Heart right ventricle (tissue), 16 donors: ENCODE measurements around the gene CELA2B. TPM values are rescaled to one million over a fixed set of nuclear protein-coding genes. Genes with fewer than 3 reads are reported as not detected.

Experiments used
- ATAC-seq, 8 donors: fragments of 200-7000 bp; cut with Tn5 transposase; one replicate each; pipeline ENCODE4 v1.9.1; 2020; ENCODE audit warnings: mild to moderate bottlenecking in 8 of 8, moderate library complexity in 8 of 8, moderate number of reproducible peaks in 1 of 8
- DNase-seq, 2 donors: peaks; one replicate each; pipeline ENCODE4 v3.0.0-alpha.2; 2020
- H3K27ac ChIP-seq, 10 donors: fragments of 200-600 bp; sonication (generic) in 2 of 10; one replicate each; pipeline versions ENCODE4 v1.5.0 to v1.8.0; 2020 to 2022; ENCODE audit warnings: mild to moderate bottlenecking in 3 of 10
- H3K27me3 ChIP-seq, 7 donors: fragments of 200-600 bp; one replicate each; pipeline ENCODE4 v1.8.0; 2021 to 2022; ENCODE audit warnings: mild to moderate bottlenecking in 2 of 7
- H3K36me3 ChIP-seq, 9 donors: fragments of 200-600 bp; sonication (generic) in 1 of 9; one replicate each; pipeline versions ENCODE4 v1.5.0 to v1.8.0; 2020 to 2022; ENCODE audit warnings: mild to moderate bottlenecking in 2 of 9
- H3K4me1 ChIP-seq, 9 donors: fragments of 200-600 bp; sonication (generic) in 1 of 9; one replicate each; pipeline versions ENCODE4 v1.5.0 to v1.8.0; 2020 to 2022; ENCODE audit warnings: mild to moderate bottlenecking in 4 of 9
- H3K4me3 ChIP-seq, 10 donors: fragments of 200-600 bp; sonication (generic) in 2 of 10; one replicate each; pipeline versions ENCODE4 v1.5.0 to v1.8.0; 2020 to 2022; ENCODE audit warnings: mild to moderate bottlenecking in 7 of 10, moderate library complexity in 2 of 10
- H3K9me3 ChIP-seq, 11 donors: fragments of 200-600 bp in 10 of 11; sonication (generic) in 2 of 11; one replicate each; pipeline versions ENCODE4 v1.5.0 to v1.8.0; 2013 to 2022; ENCODE audit warnings: mild to moderate bottlenecking in 2 of 11, control low read depth in 1 of 11, moderate library complexity in 1 of 11
- WGBS, 2 donors: extraction: QIAGEN DNeasy Blood & Tissue Kit; methylation state at CpG; one replicate each; pipeline ENCODE4 v1.1.7; 2013; ENCODE audit warnings: inconsistent platforms in 1 of 2; 5-methylcytosine and 5-hydroxymethylcytosine counted together
- intact Hi-C, 10 donors: fragments of 100-400 bp; cut with DNase I; formaldehyde crosslinking; loops; one replicate each; pipeline versions ENCODE4 v1.11.1 to v1.14.2; 2022
- polyA plus RNA-seq, 2 donors: library from polyadenylated mRNA; stranded (reverse); fragments of 200-250 nt; gene quantifications; one replicate each; pipeline ENCODE4 v1.2.3, GENCODE V29; 2013
- total RNA-seq, 10 donors: library from RNA; stranded (reverse); fragmentation: NEBNext Ultra II Directional in 3 of 10; extraction: Animal tissue kit (Norgen Biotek cat#: 25700) in 3 of 10; gene quantifications; one replicate each; pipeline versions ENCODE4 v1.2.1 to v1.2.4, GENCODE V29; 2021 to 2023
- TF ChIP-seq, protein P1 (sequence below), 9 donors: fragments of 200-600 bp; sonication (generic) in 2 of 9; IDR thresholded peaks; one replicate each; pipeline versions ENCODE4 v1.5.0 to v1.8.0; 2021 to 2022; ENCODE audit warnings: antibody characterized with exemption in 9 of 9, mild to moderate bottlenecking in 5 of 9, moderate library complexity in 1 of 9
- donor health status: Arrhythmogenic right ventricular cardiomyopathy.
- donor health status: ischemic (EF 13 %, LVEDD 7.1; RV severe dilation, severe dysfunction).
- donor health status: healthy with polysubstance abuse.
- donor health status: DM: no; HTN: yes; CAD: no.
- donor health status: DM: no; HTN: no; CAD: no.
- donor health status: ischemic (EF 25% LVEDD 6.9; RV normal size, moderate dysfunction).
- donor health status: ischemic (EF 25% LVEDD 5.7; RV mildly dilated, moderate dysfunction).
- donor health status: healthy.
- donor health status: DM: yes; HTN: yes; CAD: no.
- donor health status: Ischemic cardiomyopathy.
- donor health status: ischemic (EF 35%, LVEDD 5.7; RV mildly dilated, moderate dysfunction).
- donor health status: nonischemic (EF 11% LVEDD 7.7; RV severe dilation, severe dysfunction).
- donor health status: DM: yes; HTN: yes; CAD: no.
- donor health status: PGD.
- donor health status: ischemic (EF 29% LVEDD 5.4; RV normal size, mild dysfunction).
- donor health status: nonischemic (EF 23%, LVEDD 6.1; RV moderate dilation, normal function).

Gene CELA2B
- total and polyA plus RNA-seq, 12 donors: not detected

DNA sequence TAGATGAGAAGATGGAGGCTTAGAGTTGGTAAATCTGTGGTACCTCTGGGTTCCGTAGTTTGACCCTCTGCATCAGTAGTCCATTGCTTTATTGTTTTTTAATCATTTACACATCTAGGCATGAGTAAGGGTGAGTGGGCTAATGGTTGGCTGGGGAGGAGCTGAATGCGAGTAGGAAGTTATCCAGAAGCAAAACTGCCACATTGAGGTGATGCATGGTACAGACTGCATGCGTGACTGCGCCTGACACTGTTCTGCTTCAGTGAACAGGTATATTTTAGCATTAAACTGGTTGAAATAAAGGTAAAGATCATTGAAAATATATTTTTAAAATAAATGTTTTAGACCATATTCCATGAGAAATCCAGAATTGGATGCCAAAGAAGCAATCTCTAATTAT is 55.1 kb downstream of the CELA2B start:
- WGBS, 2 donors: 94 to 96% methylated on average over 4 of the region's 4 CpGs
- Histone ChIP-seq H3K27me3 (no peaks in the 10 kb centered on the region), H3K27ac (no peak overlapping the region), H3K36me3 (peaks cover 0 to 70% (median 8%) of the 10 kb centered on the region in 9 donors), H3K9me3 (no peaks in the 10 kb centered on the region), H3K4me3 (no peak overlapping the region), H3K4me1 (peaks cover 0 to 26% (median 14%) of the 10 kb centered on the region in 9 donors)
- no peak for DNase-seq
- intact Hi-C loops: no loop called here
- no peak for ATAC-seq
- TF ChIP-seq, protein P1, sequence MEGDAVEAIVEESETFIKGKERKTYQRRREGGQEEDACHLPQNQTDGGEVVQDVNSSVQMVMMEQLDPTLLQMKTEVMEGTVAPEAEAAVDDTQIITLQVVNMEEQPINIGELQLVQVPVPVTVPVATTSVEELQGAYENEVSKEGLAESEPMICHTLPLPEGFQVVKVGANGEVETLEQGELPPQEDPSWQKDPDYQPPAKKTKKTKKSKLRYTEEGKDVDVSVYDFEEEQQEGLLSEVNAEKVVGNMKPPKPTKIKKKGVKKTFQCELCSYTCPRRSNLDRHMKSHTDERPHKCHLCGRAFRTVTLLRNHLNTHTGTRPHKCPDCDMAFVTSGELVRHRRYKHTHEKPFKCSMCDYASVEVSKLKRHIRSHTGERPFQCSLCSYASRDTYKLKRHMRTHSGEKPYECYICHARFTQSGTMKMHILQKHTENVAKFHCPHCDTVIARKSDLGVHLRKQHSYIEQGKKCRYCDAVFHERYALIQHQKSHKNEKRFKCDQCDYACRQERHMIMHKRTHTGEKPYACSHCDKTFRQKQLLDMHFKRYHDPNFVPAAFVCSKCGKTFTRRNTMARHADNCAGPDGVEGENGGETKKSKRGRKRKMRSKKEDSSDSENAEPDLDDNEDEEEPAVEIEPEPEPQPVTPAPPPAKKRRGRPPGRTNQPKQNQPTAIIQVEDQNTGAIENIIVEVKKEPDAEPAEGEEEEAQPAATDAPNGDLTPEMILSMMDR (IDR thresholded peaks at IDR 0.05): no peak

DNA sequence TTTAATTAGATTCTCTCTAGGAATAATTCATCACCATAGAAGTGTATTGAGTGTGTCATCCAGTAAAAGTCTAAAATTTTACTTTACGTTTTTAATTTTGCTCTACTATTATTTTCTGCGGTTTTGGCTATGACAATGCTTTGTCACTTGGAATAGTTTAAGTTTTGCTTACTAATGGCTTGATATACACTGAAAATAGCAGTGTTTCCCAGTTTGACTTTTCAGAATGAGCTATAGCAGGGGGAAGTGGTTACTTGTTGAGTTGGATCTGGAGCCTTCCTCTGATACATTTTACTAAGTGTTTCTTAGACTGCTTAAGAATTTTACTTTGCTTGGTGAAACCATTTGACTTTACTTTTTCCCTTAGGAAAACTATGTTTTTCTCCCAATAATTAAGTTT is 55.8 kb downstream of the CELA2B start:
- Histone ChIP-seq H3K4me1 (peaks cover 0 to 22% (median 11%) of the 10 kb centered on the region in 9 donors), H3K9me3 (no peaks in the 10 kb centered on the region), H3K4me3 (no peak overlapping the region), H3K36me3 (peaks cover 0 to 76% (median 13%) of the 10 kb centered on the region in 9 donors), H3K27me3 (no peaks in the 10 kb centered on the region), H3K27ac (no peak overlapping the region)
- DNase-seq (no peak), ATAC-seq (no peak)
- TF ChIP-seq, protein P1 (IDR thresholded peaks at IDR 0.05): no peak
- 86 to 90% methylated on average over 2 of the region's 2 CpGs for WGBS, 2 donors
- intact Hi-C loops: no loop called here

DNA sequence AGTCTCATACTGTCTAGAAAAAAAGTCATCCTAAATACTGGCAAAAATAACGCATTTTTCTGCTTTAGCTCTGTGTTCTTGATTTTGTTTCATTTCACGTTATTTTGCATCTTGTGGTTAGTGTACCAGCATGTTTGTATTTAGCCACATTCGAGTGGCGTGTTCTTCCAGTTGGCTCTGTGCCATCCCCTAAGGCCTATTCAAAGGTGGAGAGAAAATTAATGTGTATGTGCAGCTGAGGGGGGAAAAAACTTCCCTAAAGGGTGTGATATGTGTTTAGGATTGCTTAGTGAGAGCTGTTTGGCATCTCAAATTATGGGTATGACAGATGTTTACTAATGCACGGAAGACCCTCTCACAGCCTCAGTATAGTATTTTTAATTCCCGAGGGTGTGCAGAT is 62.9 kb downstream of the CELA2B start:
- TF ChIP-seq, protein P1 (IDR thresholded peaks at IDR 0.05): no peak
- WGBS, 2 donors: 67 to 77% methylated on average over 6 of the region's 6 CpGs
- Histone ChIP-seq H3K27me3 (no peaks in the 10 kb centered on the region), H3K9me3 (no peaks in the 10 kb centered on the region), H3K4me1 (no peaks in the 10 kb centered on the region), H3K27ac (no peak overlapping the region), H3K4me3 (no peak overlapping the region), H3K36me3 (peaks cover 0 to 100% (median 47%) of the 10 kb centered on the region in 9 donors)
- ATAC-seq: no peak
- intact Hi-C loops: no loop called here
- DNase-seq: no peak

DNA sequence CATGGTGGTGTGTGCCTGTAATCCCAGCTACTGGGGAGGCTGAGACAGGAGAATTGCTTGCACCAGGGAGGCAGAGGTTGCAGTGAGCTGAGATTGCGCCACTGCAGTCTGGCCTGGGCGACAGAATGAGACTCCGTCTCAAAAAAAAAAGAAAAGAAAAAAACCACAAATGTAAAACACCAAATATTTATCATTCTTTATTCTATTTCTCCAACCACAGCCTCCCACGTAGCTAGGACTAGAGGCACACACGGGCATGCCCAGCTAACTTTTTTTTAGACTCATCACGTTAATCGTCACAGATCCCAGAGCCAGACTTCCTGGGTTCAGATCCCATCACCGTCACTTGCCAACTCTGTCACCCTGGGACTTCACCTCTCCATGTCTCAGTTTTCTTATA is 64.3 kb downstream of the CELA2B start:
- TF ChIP-seq, protein P1 (IDR thresholded peaks at IDR 0.05): no peak
- intact Hi-C loops: no loop called here
- Histone ChIP-seq H3K27me3 (no peaks in the 10 kb centered on the region), H3K4me3 (no peak overlapping the region), H3K27ac (no peak overlapping the region), H3K9me3 (no peaks in the 10 kb centered on the region), H3K4me1 (no peaks in the 10 kb centered on the region), H3K36me3 (peaks cover 0 to 100% (median 48%) of the 10 kb centered on the region in 9 donors)
- 96 to 97% methylated on average over 8 of the region's 8 CpGs for WGBS, 2 donors
- DNase-seq: no peak
- no peak for ATAC-seq

Other genes with a start within 250 kb of the CELA2B start
- 1 to 10 TPM in 1 of 10 donors, under 1 TPM in 4, not detected in 5; 0.12 to 1.0 (median 0.30) TPM for gene FHAD1, start 228.9 kb upstream of the CELA2B start, total RNA-seq
- under 1 TPM; 0.06 to 0.07 TPM for gene FHAD1, start 228.9 kb upstream of the CELA2B start, polyA plus RNA-seq
- gene EFHD2, start 66.2 kb upstream of the CELA2B start, total RNA-seq: 10 to 100 TPM in 9 of 10 donors, 1 to 10 TPM in 1; 9.4 to 32.1 (median 13.5) TPM
- 10 to 100 TPM; 20.1 to 20.2 TPM for gene EFHD2, start 66.2 kb upstream of the CELA2B start, polyA plus RNA-seq
- 1 to 10 TPM in 3 of 10 donors, under 1 TPM in 4, not detected in 3; 0.42 to 1.6 (median 0.93) TPM for gene CTRC, start 37.7 kb upstream of the CELA2B start, total RNA-seq
- under 1 TPM in 1 of 2 donors, not detected in 1; 0.41 TPM for gene CTRC, start 37.7 kb upstream of the CELA2B start, polyA plus RNA-seq
- 1 to 10 TPM in 5 of 10 donors, under 1 TPM in 2, not detected in 3; 0.85 to 1.6 (median 1.2) TPM for gene CELA2A, start 19.4 kb upstream of the CELA2B start, total RNA-seq
- under 1 TPM in 1 of 2 donors, not detected in 1; 0.09 TPM for gene CELA2A, start 19.4 kb upstream of the CELA2B start, polyA plus RNA-seq
- gene CASP9, start 48.1 kb downstream of the CELA2B start, total RNA-seq: 10 to 100 TPM in 9 of 10 donors, 1 to 10 TPM in 1; 8.6 to 16.6 (median 14.2) TPM
- 10 to 100 TPM; 14.3 to 22.2 TPM for gene CASP9, start 48.1 kb downstream of the CELA2B start, polyA plus RNA-seq
- gene DNAJC16, start 50.7 kb downstream of the CELA2B start, total RNA-seq: 10 to 100 TPM; 13.7 to 22.8 (median 19.1) TPM
- 1 to 10 TPM; 4.7 to 6.4 TPM for gene DNAJC16, start 50.7 kb downstream of the CELA2B start, polyA plus RNA-seq
- under 1 TPM in 6 of 10 donors, not detected in 4; 0.13 to 0.30 (median 0.24) TPM for gene AGMAT, start 108.9 kb downstream of the CELA2B start, total RNA-seq
- under 1 TPM in 1 of 2 donors, not detected in 1; 0.06 TPM for gene AGMAT, start 108.9 kb downstream of the CELA2B start, polyA plus RNA-seq
- gene DDI2, start 141.4 kb downstream of the CELA2B start, total RNA-seq: 10 to 100 TPM; 17.7 to 29.6 (median 24.7) TPM
- gene DDI2, start 141.4 kb downstream of the CELA2B start, polyA plus RNA-seq: 10 to 100 TPM in 1 of 2 donors, 1 to 10 TPM in 1; 2.1 to 10.8 TPM
- 100 to 1,000 TPM in 1 of 10 donors, 10 to 100 TPM in 9; 69.0 to 106 (median 81.0) TPM for gene PLEKHM2, start 208.2 kb downstream of the CELA2B start, total RNA-seq
- gene PLEKHM2, start 208.2 kb downstream of the CELA2B start, polyA plus RNA-seq: 10 to 100 TPM; 63.7 to 72.9 TPM